Measurements from ENCODE around the gene SH2D4B.

Gene SH2D4B

GRCh38 chr10:80598084-80598798 lies 60.5 kb downstream of the SH2D4B start:
- no peak for TF ChIP-seq CTCF (IDR thresholded peaks at IDR 0.05; ENCODE audit: poor library complexity, severe bottlenecking)
- H3K9me3 ChIP-seq (ENCODE audit: severe bottlenecking) = no peaks in the 10 kb centered on the region
- no peaks in the 10 kb centered on the region for H3K36me3 ChIP-seq (ENCODE audit: low read depth)
- no peak for ATAC-seq (ENCODE audit: low read depth)
- H3K27ac ChIP-seq (ENCODE audit: poor library complexity, severe bottlenecking) = no peak overlapping the region
- DNase-seq (ENCODE audit: low spot score) = no peak
- no peaks in the 10 kb centered on the region for H3K4me1 ChIP-seq (ENCODE audit: insufficient read depth, poor library complexity, severe bottlenecking)
- H3K4me3 ChIP-seq (ENCODE audit: severe bottlenecking) = no peak overlapping the region
- no peaks in the 10 kb centered on the region for H3K27me3 ChIP-seq (ENCODE audit: insufficient read depth, poor library complexity, severe bottlenecking)

GRCh38 chr10:80598951-80599350 lies 61.2 kb downstream of the SH2D4B start:
- no peaks in the 10 kb centered on the region for H3K36me3 ChIP-seq (ENCODE audit: low read depth)
- no peaks in the 10 kb centered on the region for H3K9me3 ChIP-seq (ENCODE audit: severe bottlenecking)
- H3K4me3 ChIP-seq (ENCODE audit: severe bottlenecking) = no peak overlapping the region
- no peaks in the 10 kb centered on the region for H3K27me3 ChIP-seq (ENCODE audit: insufficient read depth, poor library complexity, severe bottlenecking)
- H3K4me1 ChIP-seq (ENCODE audit: insufficient read depth, poor library complexity, severe bottlenecking) = no peaks in the 10 kb centered on the region
- no peak overlapping the region for H3K27ac ChIP-seq (ENCODE audit: poor library complexity, severe bottlenecking)
- ATAC-seq (ENCODE audit: low read depth) (no peak), DNase-seq (ENCODE audit: low spot score) (no peak)
- no peak for TF ChIP-seq CTCF (IDR thresholded peaks at IDR 0.05; ENCODE audit: poor library complexity, severe bottlenecking)

GRCh38 chr10:80599424-80599847 lies 61.7 kb downstream of the SH2D4B start:
- ATAC-seq (ENCODE audit: low read depth) (peak; percentile 63), DNase-seq (ENCODE audit: low spot score) (no peak)
- no peaks in the 10 kb centered on the region for H3K36me3 ChIP-seq (ENCODE audit: low read depth)
- H3K4me1 ChIP-seq (ENCODE audit: insufficient read depth, poor library complexity, severe bottlenecking) = no peaks in the 10 kb centered on the region
- no peak overlapping the region for H3K27ac ChIP-seq (ENCODE audit: poor library complexity, severe bottlenecking)
- peak; percentile 57 for TF ChIP-seq CTCF (IDR thresholded peaks at IDR 0.05; ENCODE audit: poor library complexity, severe bottlenecking)
- H3K4me3 ChIP-seq (ENCODE audit: severe bottlenecking) = no peak overlapping the region
- H3K27me3 ChIP-seq (ENCODE audit: insufficient read depth, poor library complexity, severe bottlenecking) = no peaks in the 10 kb centered on the region
- H3K9me3 ChIP-seq (ENCODE audit: severe bottlenecking) = no peaks in the 10 kb centered on the region

GRCh38 chr10:80600256-80600655 lies 62.6 kb downstream of the SH2D4B start:
- H3K36me3 ChIP-seq (ENCODE audit: low read depth) = no peaks in the 10 kb centered on the region
- H3K4me1 ChIP-seq (ENCODE audit: insufficient read depth, poor library complexity, severe bottlenecking) = no peaks in the 10 kb centered on the region
- no peaks in the 10 kb centered on the region for H3K27me3 ChIP-seq (ENCODE audit: insufficient read depth, poor library complexity, severe bottlenecking)
- ATAC-seq (ENCODE audit: low read depth) = no peak
- H3K27ac ChIP-seq (ENCODE audit: poor library complexity, severe bottlenecking) = no peak overlapping the region
- TF ChIP-seq CTCF (IDR thresholded peaks at IDR 0.05; ENCODE audit: poor library complexity, severe bottlenecking) = no peak
- H3K4me3 ChIP-seq (ENCODE audit: severe bottlenecking) = no peak overlapping the region
- no peaks in the 10 kb centered on the region for H3K9me3 ChIP-seq (ENCODE audit: severe bottlenecking)
- no peak for DNase-seq (ENCODE audit: low spot score)

GRCh38 chr10:80602881-80603280 lies 65.2 kb downstream of the SH2D4B start:
- Histone ChIP-seq H3K4me1 (ENCODE audit: insufficient read depth, poor library complexity, severe bottlenecking) (no peaks in the 10 kb centered on the region), H3K4me3 (ENCODE audit: severe bottlenecking) (no peak overlapping the region), H3K9me3 (ENCODE audit: severe bottlenecking) (no peaks in the 10 kb centered on the region), H3K36me3 (ENCODE audit: low read depth) (no peaks in the 10 kb centered on the region), H3K27ac (ENCODE audit: poor library complexity, severe bottlenecking) (no peak overlapping the region), H3K27me3 (ENCODE audit: insufficient read depth, poor library complexity, severe bottlenecking) (no peaks in the 10 kb centered on the region)
- DNase-seq (ENCODE audit: low spot score) (no peak), ATAC-seq (ENCODE audit: low read depth) (no peak)
- TF ChIP-seq CTCF (IDR thresholded peaks at IDR 0.05; ENCODE audit: poor library complexity, severe bottlenecking) = no peak

Measured in RWPE2 (cell line).